Mesendoderm (in vitro differentiated cells): Measurements from ENCODE around the gene TMA7.

Experiments used
- DNase-seq: peaks from one replicate; pipeline ENCODE4 v3.0.0; 2013
- H2AK5ac ChIP-seq: 2 replicates; pipeline ENCODE4 v1.6.1; 2013; ENCODE audit warnings: low read length, inconsistent platforms
- H2BK120ac ChIP-seq: 2 replicates; pipeline ENCODE4 v1.6.1; 2013; ENCODE audit warnings: low read depth, mild to moderate bottlenecking, low read length, moderate library complexity, mixed read lengths
- H2BK15ac ChIP-seq: replicated peaks from 2 replicates; pipeline ENCODE4 v1.6.1; 2013; ENCODE audit warnings: low read depth, mild to moderate bottlenecking, moderate library complexity
- H2BK5ac ChIP-seq: 2 replicates; pipeline ENCODE4 v1.6.1; 2013; ENCODE audit warnings: low read length, inconsistent platforms
- H3K18ac ChIP-seq: 2 replicates; pipeline ENCODE4 v1.6.1; 2013; ENCODE audit warnings: mild to moderate bottlenecking, low read length, mixed read lengths
- H3K23ac ChIP-seq: one replicate; pipeline ENCODE4 v1.6.1; 2013; ENCODE audit warnings: low read length
- H3K27ac ChIP-seq: 2 replicates; pipeline ENCODE4 v1.5.1; 2013; ENCODE audit warnings: low read depth, mild to moderate bottlenecking, inconsistent platforms, low read length, moderate library complexity
- H3K27me3 ChIP-seq: 2 replicates; pipeline ENCODE4 v1.6.1; 2013; ENCODE audit warnings: low read length, control low read depth, mild to moderate bottlenecking, inconsistent platforms; ENCODE audit not compliant: insufficient read depth, poor library complexity
- H3K36me3 ChIP-seq: 2 replicates; pipeline ENCODE4 v1.6.1; 2013; ENCODE audit warnings: low read length, inconsistent platforms; ENCODE audit not compliant: control insufficient read depth, insufficient read depth
- H3K4ac ChIP-seq: one replicate; pipeline ENCODE4 v1.6.1; 2013; ENCODE audit warnings: low read depth, mild to moderate bottlenecking, low read length, moderate library complexity
- H3K4me1 ChIP-seq: 2 replicates; pipeline ENCODE4 v1.6.1; 2013; ENCODE audit warnings: low read depth, low read length, inconsistent platforms; ENCODE audit not compliant: control insufficient read depth
- H3K4me2 ChIP-seq: 2 replicates; pipeline ENCODE4 v1.6.1; 2013; ENCODE audit warnings: low read length
- H3K4me3 ChIP-seq: 2 replicates; pipeline ENCODE4 v1.5.1; 2013; ENCODE audit warnings: mild to moderate bottlenecking, low read length
- H3K56ac ChIP-seq: one replicate; pipeline ENCODE4 v1.6.1; 2013; ENCODE audit warnings: low read length
- H3K79me1 ChIP-seq: 2 replicates; pipeline ENCODE4 v1.6.1; 2013; ENCODE audit warnings: low read length, inconsistent platforms
- H3K79me2 ChIP-seq: 2 replicates; pipeline ENCODE4 v1.6.1; 2013; ENCODE audit warnings: mild to moderate bottlenecking, low read length; ENCODE audit not compliant: control insufficient read depth, insufficient read depth
- H3K9ac ChIP-seq: 2 replicates; pipeline ENCODE4 v1.6.1; 2013; ENCODE audit warnings: low read length, inconsistent platforms
- H4K5ac ChIP-seq: one replicate; pipeline ENCODE4 v1.6.1; 2013; ENCODE audit warnings: low read length
- H4K8ac ChIP-seq: one replicate; pipeline ENCODE4 v1.6.1; 2013; ENCODE audit warnings: low read depth, mild to moderate bottlenecking, control low read depth, low read length, moderate library complexity
- WGBS: extraction: QIAGEN DNeasy Blood & Tissue Kit; methylation state at CpG from one replicate; pipeline ENCODE4 v1.1.7; 2013; ENCODE audit warnings: low lambda C conversion rate, missing lambda C conversion rate; ENCODE audit not compliant: insufficient coverage; ENCODE audit errors: extremely low coverage; 5-methylcytosine and 5-hydroxymethylcytosine counted together

TMA7 gene

GRCh38 chr3:48428088-48428571 is 11.9 kb upstream of the TMA7 start:
- peaks cover 10% of the 10 kb centered on the region for H3K4me1 ChIP-seq
- peak overlapping the region; percentile 92 for H3K56ac ChIP-seq
- H2BK120ac ChIP-seq: no peak overlapping the region
- H3K4me3 ChIP-seq: peak overlapping the region; percentile 72
- H3K27me3 ChIP-seq: no peaks in the 10 kb centered on the region
- DNase-seq: no peak
- H4K8ac ChIP-seq: no peak overlapping the region
- H3K18ac ChIP-seq: no peak overlapping the region
- H3K27ac ChIP-seq: no peak overlapping the region
- H3K23ac ChIP-seq: peak overlapping the region; percentile 20
- peaks cover 49% of the 10 kb centered on the region for H3K79me2 ChIP-seq
- no peak overlapping the region for H4K5ac ChIP-seq
- no peak overlapping the region for H2AK5ac ChIP-seq
- H2BK5ac ChIP-seq: no peak overlapping the region
- peak overlapping the region; percentile 88 for H3K9ac ChIP-seq
- no peak overlapping the region for H3K4ac ChIP-seq
- no CpG with 5 or more reads among the region's 7 CpGs for WGBS
- H3K4me2 ChIP-seq: peak overlapping the region; percentile 87
- H2BK15ac ChIP-seq: no peak overlapping the region
- peaks cover 27% of the 10 kb centered on the region for H3K79me1 ChIP-seq
- peaks cover 6% of the 10 kb centered on the region for H3K36me3 ChIP-seq

- Histone ChIP-seq H3K56ac (peak overlapping the region; percentile 92), H3K79me2 (peaks cover 47% of the 10 kb centered on the region), H3K4me2 (peak overlapping the region; percentile 87), H3K79me1 (peaks cover 27% of the 10 kb centered on the region), H3K27ac (peak overlapping the region; percentile 89), H4K5ac (no peak overlapping the region), H3K18ac (peak overlapping the region; percentile 75), H2BK120ac (peak overlapping the region; percentile 54), H3K23ac (no peak overlapping the region), H3K4ac (peak overlapping the region; percentile 88), H3K27me3 (no peaks in the 10 kb centered on the region), H3K36me3 (peaks cover 6% of the 10 kb centered on the region), H2BK15ac (no peak overlapping the region), H4K8ac (peak overlapping the region; percentile 69), H3K9ac (peak overlapping the region; percentile 88), H2BK5ac (peak overlapping the region; percentile 45), H3K4me3 (peak overlapping the region; percentile 72), H2AK5ac (no peak overlapping the region), H3K4me1 (peaks cover 10% of the 10 kb centered on the region)
- peak; percentile 58 for DNase-seq
- WGBS: no CpG with 5 or more reads among the region's 60 CpGs
These were observed 11.3 kb upstream of the TMA7 start for GRCh38 chr3:48428572-48429316.

- Histone ChIP-seq H3K4me2 (peak overlapping the region; percentile 44), H2BK5ac (peak overlapping the region; percentile 45), H4K8ac (peak overlapping the region; percentile 69), H3K36me3 (peaks cover 10% of the 10 kb centered on the region), H3K56ac (peak overlapping the region; percentile 92), H3K27me3 (no peaks in the 10 kb centered on the region), H3K9ac (peak overlapping the region; percentile 88), H3K18ac (peak overlapping the region; percentile 75), H3K4me3 (peak overlapping the region; percentile 72), H3K4me1 (peaks cover 10% of the 10 kb centered on the region), H2BK15ac (no peak overlapping the region), H3K27ac (peak overlapping the region; percentile 89), H3K79me2 (peaks cover 40% of the 10 kb centered on the region), H3K79me1 (peaks cover 24% of the 10 kb centered on the region), H3K23ac (no peak overlapping the region), H4K5ac (no peak overlapping the region), H3K4ac (peak overlapping the region; percentile 88), H2BK120ac (peak overlapping the region; percentile 54), H2AK5ac (no peak overlapping the region)
- no CpG with 5 or more reads among the region's 86 CpGs for WGBS
- peak; percentile 64 for DNase-seq
These were observed 10.6 kb upstream of the TMA7 start for GRCh38 chr3:48429317-48429959.

GRCh38 chr3:48429960-48430707 is 9.9 kb upstream of the TMA7 start, which contains the start of gene PLXNB1:
TSS of gene PLXNB1 (minus strand) at chr3:48430086. CDS start at chr3:48424611, 5,475 bp downstream.
- Histone ChIP-seq H3K23ac (no peak within 1 kb of the TSS), H2BK120ac (peak within 1 kb of the TSS; percentile 54), H3K4ac (peak within 1 kb of the TSS; percentile 88), H4K8ac (peak within 1 kb of the TSS; percentile 69), H2AK5ac (peak within 1 kb of the TSS; percentile 9), H3K56ac (peak within 1 kb of the TSS; percentile 92), H4K5ac (no peak within 1 kb of the TSS), H3K79me2 (peaks cover 35% of the 10 kb centered on the region), H2BK15ac (no peak within 1 kb of the TSS), H3K4me1 (peaks cover 10% of the 10 kb centered on the region), H2BK5ac (peak within 1 kb of the TSS; percentile 45), H3K79me1 (peaks cover 23% of the 10 kb centered on the region), H3K9ac (peak within 1 kb of the TSS; percentile 88), H3K27ac (peak within 1 kb of the TSS; percentile 89), H3K36me3 (peaks cover 10% of the 10 kb centered on the region), H3K27me3 (no peaks in the 10 kb centered on the region), H3K18ac (peak within 1 kb of the TSS; percentile 75), H3K4me3 (peak within 1 kb of the TSS; percentile 72), H3K4me2 (peak within 1 kb of the TSS; percentile 44)
- no CpG with 5 or more reads among the region's 15 CpGs for WGBS
- DNase-seq: peak; percentile 93

- Histone ChIP-seq H3K79me1 (peaks cover 26% of the 10 kb centered on the region), H3K4me1 (peaks cover 10% of the 10 kb centered on the region), H3K27me3 (no peaks in the 10 kb centered on the region), H3K79me2 (peaks cover 29% of the 10 kb centered on the region), H3K4me2 (no peak overlapping the region), H2AK5ac (peak overlapping the region; percentile 9), H2BK15ac (no peak overlapping the region), H2BK5ac (no peak overlapping the region), H3K18ac (no peak overlapping the region), H2BK120ac (no peak overlapping the region), H4K5ac (no peak overlapping the region), H3K4me3 (no peak overlapping the region), H3K27ac (no peak overlapping the region), H3K36me3 (peaks cover 10% of the 10 kb centered on the region), H3K4ac (peak overlapping the region; percentile 25), H3K9ac (peak overlapping the region; percentile 88), H3K23ac (no peak overlapping the region), H3K56ac (peak overlapping the region; percentile 92), H4K8ac (no peak overlapping the region)
- DNase-seq: no peak
- no CpG with 5 or more reads among the region's 1 CpG for WGBS
These were observed 9.4 kb upstream of the TMA7 start for GRCh38 chr3:48430708-48431101.
